IMR-90 (cell line): ENCODE data around the gene SEC14L1. TPM values are rescaled to one million over a fixed set of nuclear protein-coding genes. Genes with fewer than 3 reads are reported as not detected.

Experiments used
- ATAC-seq: fragments of 200-7000 bp; cut with Tn5 transposase; 2 replicates; pipeline ENCODE4 v1.9.1; 2020; ENCODE audit warnings: low read depth, mild to moderate bottlenecking, moderate library complexity
- BruUV-seq: library from RNA; stranded (reverse); fragments of 400-500 nt; replicated peaks from 2 replicates; lab custom pipeline; 2021; lab: Mats Ljungman, UMichigan
- CTCF ChIA-PET: fragments of 300-600 bp; formaldehyde crosslinking; extraction: SDS; loops from one replicate; lab custom pipeline; 2021; ENCODE audit warnings: antibody characterized with exemption; lab: Yijun Ruan, JAX
- POLR2A ChIA-PET: fragments of 300-600 bp; sonication (Branson Sonifier 250); formaldehyde crosslinking; loops from one replicate; lab custom pipeline; 2022; ENCODE audit warnings: antibody characterized with exemption; ENCODE audit not compliant: unreplicated experiment; lab: Charles Lee
- DNase-seq: peaks from one replicate; pipeline ENCODE4 v3.0.0; 2013
- H2AFZ ChIP-seq: replicated peaks from 2 replicates; pipeline ENCODE3; 2013; ENCODE audit warnings: low read length, mild to moderate bottlenecking; ENCODE audit not compliant: poor library complexity
- H2AK5ac ChIP-seq: 2 replicates; pipeline ENCODE4 v1.6.1; 2013; ENCODE audit warnings: low read depth, low read length, inconsistent platforms
- H2AK9ac ChIP-seq: replicated peaks from 2 replicates; pipeline ENCODE3; 2013; ENCODE audit warnings: mild to moderate bottlenecking, low read depth, low read length, moderate library complexity; ENCODE audit not compliant: poor library complexity
- H2BK120ac ChIP-seq: 2 replicates; pipeline ENCODE4 v1.6.1; 2013; ENCODE audit warnings: low read depth, low read length, inconsistent platforms
- H2BK15ac ChIP-seq: 3 replicates; pipeline ENCODE4 v1.6.1; 2013; ENCODE audit warnings: low read depth, low read length, inconsistent platforms
- H2BK20ac ChIP-seq: 2 replicates; pipeline ENCODE4 v1.6.1; 2013; ENCODE audit warnings: low read depth, mild to moderate bottlenecking, inconsistent platforms, low read length, moderate library complexity
- H2BK5ac ChIP-seq: 2 replicates; pipeline ENCODE4 v1.6.1; 2013; ENCODE audit warnings: mild to moderate bottlenecking, low read depth, low read length, inconsistent platforms; ENCODE audit not compliant: poor library complexity, severe bottlenecking
- H3K14ac ChIP-seq: replicated peaks from 2 replicates; pipeline ENCODE4 v1.6.1; 2013; ENCODE audit warnings: low read depth, low read length, inconsistent platforms
- H3K18ac ChIP-seq: 2 replicates; pipeline ENCODE4 v1.6.1; 2013; ENCODE audit warnings: low read depth, low read length, control low read depth
- H3K23ac ChIP-seq: 2 replicates; pipeline ENCODE4 v1.6.1; 2013; ENCODE audit warnings: low read depth, low read length, inconsistent platforms
- H3K27ac ChIP-seq: 2 replicates; pipeline ENCODE4 v1.5.1; 2013; ENCODE audit warnings: mild to moderate bottlenecking, control low read depth, low read length; ENCODE audit not compliant: insufficient read depth
- H3K27me3 ChIP-seq: 2 replicates; pipeline ENCODE4 v1.6.1; 2013; ENCODE audit warnings: low read length; ENCODE audit not compliant: control insufficient read depth, insufficient read depth
- H3K36me3 ChIP-seq: 2 replicates; pipeline ENCODE4 v1.6.1; 2013; ENCODE audit warnings: low read length, mixed read lengths; ENCODE audit not compliant: control insufficient read depth, insufficient read depth
- H3K4ac ChIP-seq: 2 replicates; pipeline ENCODE4 v1.6.1; 2013; ENCODE audit warnings: low read depth, low read length, inconsistent platforms
- H3K4me1 ChIP-seq: 2 replicates; pipeline ENCODE4 v1.6.1; 2013; ENCODE audit warnings: low read length, mixed read lengths; ENCODE audit not compliant: control insufficient read depth, insufficient read depth
- H3K4me2 ChIP-seq: 2 replicates; pipeline ENCODE4 v1.6.1; 2013; ENCODE audit warnings: low read depth, mild to moderate bottlenecking, control low read depth, low read length, moderate library complexity
- H3K4me3 ChIP-seq: 2 replicates; pipeline ENCODE4 v1.5.1; 2013; ENCODE audit warnings: low read depth, mild to moderate bottlenecking, control low read depth, low read length, moderate library complexity; ENCODE audit not compliant: insufficient read depth
- H3K56ac ChIP-seq: 2 replicates; pipeline ENCODE4 v1.6.1; 2013; ENCODE audit warnings: low read length, inconsistent platforms; ENCODE audit not compliant: insufficient read depth; ENCODE audit errors: extremely low read depth
- H3K79me1 ChIP-seq, 2 experiments: 2 replicates each; pipeline ENCODE4 v1.6.1; 2013; ENCODE audit warnings: low read length in 2 of 2, inconsistent platforms in 1 of 2, low read depth in 1 of 2
- H3K9ac ChIP-seq: 2 replicates; pipeline ENCODE4 v1.6.1; 2013; ENCODE audit warnings: low read depth, low read length, control low read depth
- H3K9me1 ChIP-seq: 2 replicates; pipeline ENCODE4 v1.6.1; 2013; ENCODE audit warnings: low read length, inconsistent platforms; ENCODE audit not compliant: insufficient read depth
- H3K9me3 ChIP-seq: 2 replicates; pipeline ENCODE4 v1.6.1; 2013; ENCODE audit warnings: low read length; ENCODE audit not compliant: control insufficient read depth, insufficient read depth
- H4K20me1 ChIP-seq: 2 replicates; pipeline ENCODE4 v1.6.1; 2013; ENCODE audit warnings: low read length, inconsistent platforms; ENCODE audit not compliant: insufficient read depth
- H4K5ac ChIP-seq: 2 replicates; pipeline ENCODE4 v1.6.1; 2013; ENCODE audit warnings: mild to moderate bottlenecking, low read depth, low read length, control low read depth
- H4K8ac ChIP-seq, 2 experiments: 2 replicates each; pipeline ENCODE4 v1.6.1; 2013; ENCODE audit warnings: low read depth in 2 of 2, low read length in 2 of 2, control low read depth in 1 of 2, inconsistent platforms in 1 of 2
- H4K91ac ChIP-seq: 2 replicates; pipeline ENCODE4 v1.6.1; 2013; ENCODE audit warnings: low read depth, low read length, inconsistent platforms; ENCODE audit not compliant: insufficient read depth
- CEBPB ChIP-seq: IDR thresholded peaks from 2 replicates; pipeline ENCODE4 v1.6.1; 2012; ENCODE audit warnings: low read depth, low read length, improper control_type of control experiment
- CHD1 ChIP-seq: IDR thresholded peaks from 2 replicates; pipeline ENCODE4 v1.6.1; 2012; ENCODE audit warnings: low read depth, low read length, improper control_type of control experiment
- MAFK ChIP-seq: IDR thresholded peaks from 2 replicates; pipeline ENCODE4 v1.6.1; 2012; ENCODE audit warnings: low read depth, low read length, improper control_type of control experiment
- NFE2L2 ChIP-seq: fragments of 150-350 bp; IDR thresholded peaks from 2 replicates; pipeline ENCODE4 v1.6.1; 2016; ENCODE audit warnings: low read depth, mild to moderate bottlenecking, low read length
- WGBS, 2 experiments: methylation state at CpG; one replicate each; pipeline versions ENCODE4 v1.1.5 to v1.1.7; 2013; ENCODE audit warnings: missing lambda C conversion rate in 2 of 2; ENCODE audit not compliant: insufficient read length in 1 of 2; ENCODE audit errors: extremely low coverage in 2 of 2; 5-methylcytosine and 5-hydroxymethylcytosine counted together
- dilution Hi-C: fragments of 300-500 bp; cut with HindIII; formaldehyde crosslinking; loops from one replicate; pipeline ENCODE4 v1.14.3; 2018; ENCODE audit warnings: low sequenced_read_pairs; ENCODE audit not compliant: unreplicated experiment
- in situ Hi-C: fragments of 300-500 bp; cut with MboI; formaldehyde crosslinking; loops from 3 replicates; pipeline ENCODE4 v1.14.3; 2019; ENCODE audit warnings: low sequenced_read_pairs, inconsistent platforms, mixed read lengths
- intact Hi-C: fragments of 100-400 bp; cut with micrococcal nuclease; formaldehyde crosslinking; loops from 2 replicates; pipeline ENCODE4 v1.10.0; 2022
- polyA plus RNA-seq, 3 experiments: library from polyadenylated mRNA; depleted of rRNA; stranded (reverse); fragments of >200 nt; gene quantifications; 2 replicates each; pipeline ENCODE4 v1.2.3, GENCODE V29; 2012; ENCODE audit warnings: low replicate concordance in 1 of 3
- total RNA-seq: library from RNA; depleted of rRNA; stranded (reverse); fragments of >200 nt; gene quantifications from 2 replicates; pipeline ENCODE4 v1.2.3, GENCODE V29; 2012
- TF ChIP-seq, protein P1 (sequence below): fragments of 150-350 bp; IDR thresholded peaks from 2 replicates; pipeline ENCODE4 v1.6.1; 2016; ENCODE audit warnings: low read depth, mild to moderate bottlenecking, low read length, moderate library complexity, borderline replicate concordance

SEC14L1 gene
- total and polyA plus RNA-seq, 2 of the 4 experiments (the other 2 are of a cell fraction), result 24.9 to 35.8 TPM

DNA sequence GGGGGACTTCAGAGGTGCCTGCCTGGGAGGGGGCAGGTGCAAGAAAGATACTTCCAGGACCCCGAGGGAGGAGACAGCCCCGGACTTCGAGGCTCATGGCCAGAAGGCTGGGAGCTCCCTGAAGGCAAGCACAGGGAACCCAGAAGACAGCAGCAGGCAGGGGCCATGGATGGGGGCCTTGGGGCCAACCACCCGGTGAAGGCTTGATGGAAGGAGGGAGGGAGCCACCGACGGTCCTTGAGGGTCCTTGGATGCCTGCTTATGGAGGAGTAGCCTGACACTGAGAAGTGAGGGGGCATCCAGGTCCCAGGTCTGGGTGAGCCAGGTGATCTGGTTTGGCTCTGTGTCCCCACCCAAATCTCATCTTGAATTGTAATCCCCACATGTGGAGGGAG is 89.7 kb downstream of the SEC14L1 start:
- Histone ChIP-seq H3K27ac (no peak overlapping the region), H2BK15ac (no peak overlapping the region), H3K4me1 (peaks cover 6% of the 10 kb centered on the region; the same call in 1 of the 2 replicates), H3K4me3 (no peak overlapping the region), H3K14ac (no peak overlapping the region), H3K56ac (no peak overlapping the region), H4K91ac (no peak overlapping the region), H3K9ac (no peak overlapping the region), H3K9me3 (peaks cover 5% of the 10 kb centered on the region), H4K5ac (no peak overlapping the region), H2AK5ac (no peak overlapping the region), H2BK120ac (no peak overlapping the region), H3K79me1 (no peaks in the 10 kb centered on the region), H2BK20ac (no peak overlapping the region), H4K20me1 (no peaks in the 10 kb centered on the region; the same call in 1 of the 2 replicates), H3K36me3 (no peaks in the 10 kb centered on the region), H2BK5ac (no peak overlapping the region), H2AFZ (no peak overlapping the region), H3K18ac (no peak overlapping the region), H3K4ac (no peak overlapping the region), H3K9me1 (no peaks in the 10 kb centered on the region; the same call in 1 of the 2 replicates), H3K4me2 (no peak overlapping the region), H2AK9ac (no peak overlapping the region), H4K8ac (no peak overlapping the region), H3K23ac (no peak overlapping the region), H3K27me3 (no peaks in the 10 kb centered on the region)
- CTCF ChIA-PET, result no interaction called here
- ATAC-seq, result no peak
- 85% methylated on average over 2 of the region's 6 CpGs; no CpG with 5 or more reads in 1 of the 2 experiments for WGBS, 2 experiments
- BruUV-seq, result no TSS peak
- in situ Hi-C loops, result loop anchor here (25.0 kb wide), 1 partner anchor 368 kb away; the partner anchor contains the start of gene MGAT5B
- POLR2A ChIA-PET, result no interaction called here
- dilution Hi-C loops, result no loop called here
- intact Hi-C loops, result no loop called here
- DNase-seq, result no peak
- TF ChIP-seq, protein P1, sequence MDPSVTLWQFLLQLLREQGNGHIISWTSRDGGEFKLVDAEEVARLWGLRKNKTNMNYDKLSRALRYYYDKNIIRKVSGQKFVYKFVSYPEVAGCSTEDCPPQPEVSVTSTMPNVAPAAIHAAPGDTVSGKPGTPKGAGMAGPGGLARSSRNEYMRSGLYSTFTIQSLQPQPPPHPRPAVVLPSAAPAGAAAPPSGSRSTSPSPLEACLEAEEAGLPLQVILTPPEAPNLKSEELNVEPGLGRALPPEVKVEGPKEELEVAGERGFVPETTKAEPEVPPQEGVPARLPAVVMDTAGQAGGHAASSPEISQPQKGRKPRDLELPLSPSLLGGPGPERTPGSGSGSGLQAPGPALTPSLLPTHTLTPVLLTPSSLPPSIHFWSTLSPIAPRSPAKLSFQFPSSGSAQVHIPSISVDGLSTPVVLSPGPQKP, result no peak
- TF ChIP-seq CHD1, result no peak
- TF ChIP-seq CEBPB, result no peak
- TF ChIP-seq NFE2L2, result no peak
- no peak for TF ChIP-seq MAFK
